ENCODE results near the gene CCDC43.

The CCDC43 gene

DNA sequence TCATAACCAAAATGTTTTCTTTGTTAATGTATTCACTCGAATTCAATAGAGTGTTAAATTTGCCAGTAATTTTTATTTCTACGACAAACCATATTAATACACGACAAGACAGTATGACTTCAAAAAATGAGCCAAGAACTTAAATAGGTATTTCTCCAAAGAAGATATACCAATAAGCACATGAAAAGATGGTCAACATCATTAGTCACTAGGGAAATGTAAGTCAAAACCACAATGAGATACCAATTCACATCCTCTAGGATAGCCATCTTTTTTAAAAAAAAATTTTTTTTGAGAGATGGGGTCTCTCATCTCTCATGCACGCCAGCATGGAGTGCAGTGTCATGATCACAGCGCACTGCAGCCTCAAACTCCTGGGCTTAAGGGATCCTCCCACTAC is 38.3 kb downstream of the CCDC43 start:
- H3K4me3 ChIP-seq (ENCODE audit: severe bottlenecking): no peak overlapping the region
- no peaks in the 10 kb centered on the region for H3K9me3 ChIP-seq (ENCODE audit: severe bottlenecking)
- H3K4me1 ChIP-seq (ENCODE audit: insufficient read depth, poor library complexity, severe bottlenecking): no peaks in the 10 kb centered on the region
- no peaks in the 10 kb centered on the region for H3K36me3 ChIP-seq (ENCODE audit: low read depth)
- TF ChIP-seq CTCF (IDR thresholded peaks at IDR 0.05; ENCODE audit: poor library complexity, severe bottlenecking): no peak
- no peak overlapping the region for H3K27ac ChIP-seq (ENCODE audit: poor library complexity, severe bottlenecking)
- no peak for DNase-seq (ENCODE audit: low spot score)
- no peak for ATAC-seq (ENCODE audit: low read depth)
- H3K27me3 ChIP-seq (ENCODE audit: insufficient read depth, poor library complexity, severe bottlenecking): no peaks in the 10 kb centered on the region

DNA sequence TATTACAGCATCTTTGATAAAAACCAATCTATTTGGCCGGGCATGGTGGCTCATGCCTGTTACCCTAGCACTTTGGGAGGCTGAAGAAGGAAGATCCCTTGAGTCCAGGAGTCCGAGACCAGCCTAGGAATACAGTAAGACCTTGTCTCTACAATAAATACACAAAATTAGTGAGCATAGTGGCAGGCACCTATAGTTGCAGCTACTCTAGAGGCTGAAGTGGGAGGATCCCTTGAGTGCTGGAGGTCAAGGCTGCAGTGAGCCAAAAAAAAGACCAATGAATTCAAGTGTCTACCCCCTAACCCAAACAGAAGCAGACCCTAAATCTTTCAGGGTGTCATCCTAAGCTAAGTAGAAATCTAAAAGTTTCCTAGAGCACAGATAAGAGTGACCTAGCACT is 40.6 kb downstream of the CCDC43 start:
- ATAC-seq (ENCODE audit: low read depth) (no peak), DNase-seq (ENCODE audit: low spot score) (no peak)
- Histone ChIP-seq H3K4me3 (ENCODE audit: severe bottlenecking) (no peak overlapping the region), H3K9me3 (ENCODE audit: severe bottlenecking) (no peaks in the 10 kb centered on the region), H3K27me3 (ENCODE audit: insufficient read depth, poor library complexity, severe bottlenecking) (no peaks in the 10 kb centered on the region), H3K36me3 (ENCODE audit: low read depth) (no peaks in the 10 kb centered on the region), H3K4me1 (ENCODE audit: insufficient read depth, poor library complexity, severe bottlenecking) (no peaks in the 10 kb centered on the region), H3K27ac (ENCODE audit: poor library complexity, severe bottlenecking) (no peak overlapping the region)
- no peak for TF ChIP-seq CTCF (IDR thresholded peaks at IDR 0.05; ENCODE audit: poor library complexity, severe bottlenecking)

DNA sequence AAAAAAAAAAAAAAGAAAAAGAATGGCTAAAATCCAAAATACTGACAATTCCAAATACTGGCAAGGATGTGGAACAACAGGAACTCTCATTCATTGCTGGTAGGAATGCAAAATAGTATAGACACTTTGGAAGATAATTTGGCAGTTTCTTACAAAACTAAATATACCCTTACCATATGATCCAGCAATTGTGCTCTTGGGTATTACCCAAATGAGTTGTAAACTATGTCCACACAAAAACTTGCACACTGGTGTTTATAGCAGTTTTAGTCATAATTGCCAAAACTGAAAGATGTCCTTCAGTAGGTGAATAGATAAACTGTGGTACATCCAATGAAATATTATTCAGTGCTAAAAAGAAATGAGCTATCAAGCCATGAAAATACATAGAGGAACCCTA is 41.8 kb downstream of the CCDC43 start:
- H3K9me3 ChIP-seq (ENCODE audit: severe bottlenecking): no peaks in the 10 kb centered on the region
- H3K36me3 ChIP-seq (ENCODE audit: low read depth): no peaks in the 10 kb centered on the region
- ATAC-seq (ENCODE audit: low read depth) (no peak), DNase-seq (ENCODE audit: low spot score) (no peak)
- H3K27ac ChIP-seq (ENCODE audit: poor library complexity, severe bottlenecking): no peak overlapping the region
- no peaks in the 10 kb centered on the region for H3K27me3 ChIP-seq (ENCODE audit: insufficient read depth, poor library complexity, severe bottlenecking)
- H3K4me1 ChIP-seq (ENCODE audit: insufficient read depth, poor library complexity, severe bottlenecking): no peaks in the 10 kb centered on the region
- TF ChIP-seq CTCF (IDR thresholded peaks at IDR 0.05; ENCODE audit: poor library complexity, severe bottlenecking): no peak
- no peak overlapping the region for H3K4me3 ChIP-seq (ENCODE audit: severe bottlenecking)

GRCh38 chr17:44646280-44646679 is 43.3 kb downstream of the CCDC43 start:
- H3K36me3 ChIP-seq (ENCODE audit: low read depth): no peaks in the 10 kb centered on the region
- TF ChIP-seq CTCF (IDR thresholded peaks at IDR 0.05; ENCODE audit: poor library complexity, severe bottlenecking): no peak
- no peak overlapping the region for H3K27ac ChIP-seq (ENCODE audit: poor library complexity, severe bottlenecking)
- no peaks in the 10 kb centered on the region for H3K4me1 ChIP-seq (ENCODE audit: insufficient read depth, poor library complexity, severe bottlenecking)
- no peaks in the 10 kb centered on the region for H3K9me3 ChIP-seq (ENCODE audit: severe bottlenecking)
- no peaks in the 10 kb centered on the region for H3K27me3 ChIP-seq (ENCODE audit: insufficient read depth, poor library complexity, severe bottlenecking)
- no peak for ATAC-seq (ENCODE audit: low read depth)
- no peak for DNase-seq (ENCODE audit: low spot score)
- no peak overlapping the region for H3K4me3 ChIP-seq (ENCODE audit: severe bottlenecking)

DNA sequence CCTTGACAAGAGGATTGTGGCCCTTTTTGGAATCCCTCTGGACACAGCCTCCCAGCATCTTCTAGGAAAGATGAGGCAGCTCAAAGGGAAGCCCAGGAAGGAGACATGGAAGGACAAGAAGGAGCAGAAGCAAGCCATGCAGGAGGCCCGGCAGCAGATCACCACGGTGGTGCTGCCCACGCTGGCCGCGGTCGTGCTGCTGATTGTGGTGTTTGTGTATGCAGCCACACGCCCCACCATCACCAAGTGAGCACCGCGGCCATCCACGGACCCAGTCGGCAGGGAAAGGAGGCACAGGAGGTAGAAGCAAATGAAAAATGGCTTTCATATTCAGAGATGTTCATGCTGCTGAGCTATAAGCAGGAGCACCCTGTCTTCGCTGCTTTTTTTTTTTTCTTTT is 44.2 kb downstream of the CCDC43 start:
- Histone ChIP-seq H3K9me3 (ENCODE audit: severe bottlenecking) (no peaks in the 10 kb centered on the region), H3K36me3 (ENCODE audit: low read depth) (no peaks in the 10 kb centered on the region), H3K4me1 (ENCODE audit: insufficient read depth, poor library complexity, severe bottlenecking) (no peaks in the 10 kb centered on the region), H3K27ac (ENCODE audit: poor library complexity, severe bottlenecking) (no peak overlapping the region), H3K27me3 (ENCODE audit: insufficient read depth, poor library complexity, severe bottlenecking) (no peaks in the 10 kb centered on the region), H3K4me3 (ENCODE audit: severe bottlenecking) (no peak overlapping the region)
- TF ChIP-seq CTCF (IDR thresholded peaks at IDR 0.05; ENCODE audit: poor library complexity, severe bottlenecking): no peak
- no peak for DNase-seq (ENCODE audit: low spot score)
- no peak for ATAC-seq (ENCODE audit: low read depth)
